Astrocyte of the cerebellum (primary cell): ENCODE data around the gene TOP2A.
"Not testable (repeated sequence)": the region's sequence is repeated elsewhere in the genome, so short reads cannot be mapped to it uniquely, and the experiment has no call there.

Experiments used
- DNase-seq: peaks from one replicate; pipeline ENCODE4 v3.0.0-alpha.2; 2011; ENCODE audit warnings: low read depth
- H3K4me3 ChIP-seq: 2 replicates; pipeline ENCODE4 v1.5.1; 2011; ENCODE audit warnings: mild to moderate bottlenecking, low read depth, low read length, moderate library complexity
- CTCF ChIP-seq: IDR thresholded peaks from 2 replicates; pipeline ENCODE4 v1.5.1; 2012; ENCODE audit warnings: low read length, low read depth, moderate library complexity, mild to moderate bottlenecking; ENCODE audit errors: missing control alignments
- in situ Hi-C: cut with HindIII; loops from 2 replicates; pipeline ENCODE4 v1.10.0; 2017; ENCODE audit warnings: low sequenced_read_pairs

Gene TOP2A

GRCh38 chr17:40382251-40382650, 35.4 kb downstream of the TOP2A start:
- DNase-seq: no peak
- no peak overlapping the region for H3K4me3 ChIP-seq
- in situ Hi-C loops: no loop called here
- TF ChIP-seq CTCF: no peak

- in situ Hi-C loops: no loop called here
Observed at GRCh38 chr17:40378966-40379365, 38.7 kb downstream of the TOP2A start.

GRCh38 chr17:40377832-40378231, 39.9 kb downstream of the TOP2A start:
- DNase-seq: no peak
- in situ Hi-C loops: no loop called here
- TF ChIP-seq CTCF: no peak
- H3K4me3 ChIP-seq: no peak overlapping the region

More at GRCh38 chr17:40378966-40379365, 38.7 kb downstream of the TOP2A start:
- DNase-seq: no peak
- no peak overlapping the region for H3K4me3 ChIP-seq
- no peak for TF ChIP-seq CTCF

- DNase-seq, H3K4me3 ChIP-seq, in situ Hi-C loops: not testable (repeated sequence)
Observed at GRCh38 chr17:40376541-40376940, 41.2 kb downstream of the TOP2A start.

GRCh38 chr17:40375786-40376185, 41.9 kb downstream of the TOP2A start:
- in situ Hi-C loops, H3K4me3 ChIP-seq, DNase-seq: not testable (repeated sequence)

- H3K4me3 ChIP-seq: no peak overlapping the region
- DNase-seq: no peak
- TF ChIP-seq CTCF: no peak
- in situ Hi-C loops: no loop called here
Observed at GRCh38 chr17:40374821-40375498, 42.7 kb downstream of the TOP2A start.

- H3K4me3 ChIP-seq: no peak overlapping the region
- TF ChIP-seq CTCF: no peak
- no peak for DNase-seq
- in situ Hi-C loops: no loop called here
Observed at GRCh38 chr17:40373999-40374398, 43.7 kb downstream of the TOP2A start.

GRCh38 chr17:40373324-40373723, 44.4 kb downstream of the TOP2A start:
- H3K4me3 ChIP-seq: no peak overlapping the region
- TF ChIP-seq CTCF: no peak
- in situ Hi-C loops: no loop called here
- DNase-seq: no peak

- in situ Hi-C loops, DNase-seq, H3K4me3 ChIP-seq: not testable (repeated sequence)
Observed at GRCh38 chr17:40372644-40373043, 45.1 kb downstream of the TOP2A start.
